Mesenchymal stem cell (in vitro differentiated cells and primary cell): ENCODE measurements around the gene ITPRID1.

Source experiments
- DNase-seq: peaks from one replicate; pipeline ENCODE4 v3.0.0-alpha.2; 2013
- H2AFZ ChIP-seq: one replicate; pipeline ENCODE4 v1.6.1; 2013; ENCODE audit warnings: low read depth, mild to moderate bottlenecking, control low read depth, inconsistent platforms, low read length, moderate library complexity
- H2AK5ac ChIP-seq: 2 replicates; pipeline ENCODE4 v1.6.1; 2013; ENCODE audit warnings: low read length, moderate library complexity, mild to moderate bottlenecking, inconsistent platforms; ENCODE audit not compliant: severe bottlenecking
- H2BK120ac ChIP-seq: one replicate; pipeline ENCODE4 v1.6.1; 2013; ENCODE audit warnings: low read depth, mild to moderate bottlenecking, inconsistent platforms, low read length, moderate library complexity
- H2BK12ac ChIP-seq, 2 experiments: one replicate each; pipeline ENCODE4 v1.6.1; 2013; ENCODE audit warnings: inconsistent platforms in 2 of 2, low read length in 2 of 2, mild to moderate bottlenecking in 2 of 2, moderate library complexity in 2 of 2, control low read depth in 1 of 2
- H2BK15ac ChIP-seq: one replicate; pipeline ENCODE4 v1.6.1; 2013; ENCODE audit warnings: mild to moderate bottlenecking, low read depth, inconsistent platforms; ENCODE audit not compliant: poor library complexity, severe bottlenecking
- H2BK5ac ChIP-seq: 2 replicates; pipeline ENCODE4 v1.6.1; 2013; ENCODE audit warnings: low read depth, mild to moderate bottlenecking, low read length, control low read depth, inconsistent platforms; ENCODE audit not compliant: poor library complexity, severe bottlenecking
- H3K14ac ChIP-seq, 2 experiments: one replicate each; pipeline ENCODE4 v1.6.1; 2013; ENCODE audit warnings: inconsistent platforms in 2 of 2, low read length in 2 of 2, control low read depth in 1 of 2, mild to moderate bottlenecking in 1 of 2, moderate library complexity in 1 of 2
- H3K18ac ChIP-seq, 2 experiments: one replicate each; pipeline ENCODE4 v1.6.1; 2013; ENCODE audit warnings: inconsistent platforms in 2 of 2, low read length in 2 of 2, control low read depth in 1 of 2, low read depth in 1 of 2, mild to moderate bottlenecking in 1 of 2
- H3K23ac ChIP-seq, 2 experiments: one replicate each; pipeline ENCODE4 v1.6.1; 2013; ENCODE audit warnings: inconsistent platforms in 2 of 2, low read length in 2 of 2, mild to moderate bottlenecking in 2 of 2, moderate library complexity in 2 of 2, control low read depth in 1 of 2
- H3K27ac ChIP-seq: 2 replicates; pipeline ENCODE4 v1.5.1; 2013; ENCODE audit warnings: mild to moderate bottlenecking, moderate library complexity, low read length, control low read depth, inconsistent platforms; ENCODE audit not compliant: poor library complexity, severe bottlenecking
- H3K27me3 ChIP-seq, 2 experiments: 2 replicates each; pipeline versions ENCODE4 v1.6.1 to v1.7.0; 2013; ENCODE audit warnings: low read length in 2 of 2, mild to moderate bottlenecking in 2 of 2, moderate library complexity in 2 of 2, control low read depth in 1 of 2, inconsistent platforms in 1 of 2; ENCODE audit not compliant: control insufficient read depth in 1 of 2, insufficient read depth in 1 of 2
- H3K36me3 ChIP-seq, 2 experiments: 2 replicates each; pipeline versions ENCODE4 v1.6.1 to v1.7.0; 2013; ENCODE audit warnings: low read length in 2 of 2, control low read depth in 1 of 2, inconsistent platforms in 1 of 2, low read depth in 1 of 2, mild to moderate bottlenecking in 1 of 2; ENCODE audit not compliant: insufficient read depth in 2 of 2, control insufficient read depth in 1 of 2
- H3K4ac ChIP-seq, 2 experiments: one replicate each; pipeline ENCODE4 v1.6.1; 2013; ENCODE audit warnings: inconsistent platforms in 2 of 2, low read length in 2 of 2, mild to moderate bottlenecking in 2 of 2, moderate library complexity in 2 of 2, control low read depth in 1 of 2, low read depth in 1 of 2
- H3K4me1 ChIP-seq: 2 replicates; pipeline ENCODE4 v1.6.1; 2013; ENCODE audit warnings: low read depth, low read length, control low read depth; ENCODE audit not compliant: control insufficient read depth, insufficient read depth
- H3K4me2 ChIP-seq: 2 replicates; pipeline ENCODE4 v1.6.1; 2013; ENCODE audit warnings: low read length, mild to moderate bottlenecking, inconsistent platforms; ENCODE audit not compliant: poor library complexity, severe bottlenecking
- H3K4me3 ChIP-seq, 2 experiments: 2 replicates each; pipeline versions ENCODE4 v1.5.1 to v1.7.0; 2013; ENCODE audit warnings: low read length in 2 of 2, mild to moderate bottlenecking in 2 of 2, control low read depth in 1 of 2, low read depth in 1 of 2; ENCODE audit not compliant: insufficient read depth in 1 of 2
- H3K79me1 ChIP-seq: replicated peaks from 2 replicates; pipeline ENCODE4 v1.6.1; 2013; ENCODE audit warnings: mild to moderate bottlenecking, control low read depth, low read length, inconsistent platforms; ENCODE audit not compliant: poor library complexity, severe bottlenecking
- H3K9ac ChIP-seq: 2 replicates; pipeline ENCODE4 v1.7.0; 2013; ENCODE audit warnings: mild to moderate bottlenecking, low read length, moderate library complexity
- H3K9me3 ChIP-seq: 2 replicates; pipeline ENCODE4 v1.7.0; 2013; ENCODE audit warnings: mild to moderate bottlenecking, low read length; ENCODE audit not compliant: control insufficient read depth
- H4K8ac ChIP-seq: one replicate; pipeline ENCODE4 v1.6.1; 2013; ENCODE audit warnings: inconsistent platforms, mild to moderate bottlenecking, low read length, moderate library complexity
- H4K91ac ChIP-seq: one replicate; pipeline ENCODE4 v1.6.1; 2013; ENCODE audit warnings: mild to moderate bottlenecking, low read length, inconsistent platforms
- WGBS: methylation state at CpG from one replicate; pipeline ENCODE4 v1.1.7; 2013; ENCODE audit warnings: mixed read lengths; 5-methylcytosine and 5-hydroxymethylcytosine counted together

ITPRID1 gene

DNA sequence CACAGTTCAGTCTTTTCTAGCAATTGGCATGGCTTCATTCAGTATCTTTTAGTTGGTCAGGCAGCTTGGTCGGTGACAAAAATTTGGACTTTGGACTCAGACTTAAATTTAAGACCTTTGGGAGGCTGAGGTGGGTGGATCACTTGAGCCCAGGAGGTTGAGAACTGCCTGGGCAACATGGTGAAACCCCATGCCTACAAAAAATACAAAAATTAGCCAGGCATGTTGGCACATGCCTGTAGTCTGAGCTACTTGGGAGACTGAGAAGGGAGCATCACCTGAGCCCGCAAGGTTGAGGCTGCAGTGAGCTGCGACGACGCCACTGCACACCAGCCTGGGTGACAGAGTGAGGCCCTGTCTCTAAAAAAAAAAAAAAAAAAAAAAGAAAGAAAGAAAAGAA is 19.5 kb upstream of the ITPRID1 start:
- Histone ChIP-seq H3K36me3 (no peaks in the 10 kb centered on the region), H3K18ac (no peak overlapping the region), H3K27ac (no peak overlapping the region), H2BK120ac (no peak overlapping the region), H3K27me3 (peaks cover 0 to 17% of the 10 kb centered on the region in 2 experiments), H2BK12ac (no peak overlapping the region), H3K23ac (no peak overlapping the region), H3K4me3 (no peak overlapping the region), H3K9me3 (no peaks in the 10 kb centered on the region), H3K79me1 (no peaks in the 10 kb centered on the region), H2BK5ac (no peak overlapping the region), H2AFZ (no peak overlapping the region), H2BK15ac (no peak overlapping the region), H3K4ac (no peak overlapping the region), H4K91ac (no peak overlapping the region), H3K4me1 (no peaks in the 10 kb centered on the region), H3K14ac (no peak overlapping the region), H2AK5ac (no peak overlapping the region), H3K4me2 (no peak overlapping the region), H4K8ac (no peak overlapping the region), H3K9ac (no peak overlapping the region)
- DNase-seq = no peak
- WGBS = 70% methylated on average over 2 of the region's 5 CpGs

DNA sequence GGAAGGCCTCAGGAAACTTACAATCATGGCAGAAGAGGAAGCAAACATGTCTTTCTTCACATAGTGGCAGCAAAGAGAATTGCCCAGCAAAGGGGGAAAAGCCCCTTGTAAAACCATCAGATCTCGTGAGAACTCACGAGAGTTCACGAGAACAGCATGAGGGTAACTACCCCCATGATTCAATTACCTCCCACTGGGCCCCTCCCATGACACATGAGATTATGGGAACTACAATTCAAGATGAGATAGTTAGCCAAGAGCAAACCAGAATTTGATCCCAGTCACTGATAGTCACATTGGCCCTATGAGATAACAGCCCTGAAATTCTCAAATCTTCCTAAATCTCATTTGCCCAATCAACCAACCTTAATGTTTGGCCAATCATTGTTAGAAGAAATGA is 18.2 kb upstream of the ITPRID1 start:
- WGBS = 72% methylated on average over 3 of the region's 3 CpGs

DNA sequence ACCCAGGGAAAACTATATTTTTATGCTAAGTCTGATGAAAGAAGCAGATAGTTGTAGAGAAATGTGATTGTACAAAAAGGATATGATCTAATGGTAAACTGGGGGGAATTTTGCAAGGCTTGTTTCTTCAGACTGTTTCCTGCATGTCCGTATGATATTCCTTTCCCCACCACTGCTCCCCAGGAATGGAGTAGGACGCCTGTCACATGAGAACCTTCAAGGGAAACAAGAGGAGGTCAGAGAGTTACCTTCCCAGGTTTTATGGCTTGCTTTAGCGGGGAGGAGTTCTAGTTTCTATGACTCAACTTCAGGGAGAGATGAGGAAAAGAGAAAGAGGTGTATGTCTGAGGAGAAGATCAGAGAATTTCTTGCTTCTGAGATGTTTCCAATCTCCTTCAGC is 16.4 kb upstream of the ITPRID1 start:
- no peaks in the 10 kb centered on the region for H3K9me3 ChIP-seq
- H3K4me3 ChIP-seq = no peak overlapping the region
- no peak overlapping the region for H2BK120ac ChIP-seq
- no peak overlapping the region for H2BK5ac ChIP-seq
- H3K4me1 ChIP-seq = no peaks in the 10 kb centered on the region
- WGBS = 80% methylated on average over 1 of the region's 3 CpGs
- H4K8ac ChIP-seq = no peak overlapping the region
- no peak overlapping the region for H2BK12ac ChIP-seq
- H3K18ac ChIP-seq = no peak overlapping the region
- no peak overlapping the region for H3K4me2 ChIP-seq
- no peak overlapping the region for H4K91ac ChIP-seq
- H3K27ac ChIP-seq = no peak overlapping the region
- H3K9ac ChIP-seq = no peak overlapping the region
- DNase-seq = no peak
- no peak overlapping the region for H2AK5ac ChIP-seq
- no peaks in the 10 kb centered on the region for H3K79me1 ChIP-seq
- no peak overlapping the region for H3K14ac ChIP-seq
- H3K4ac ChIP-seq = no peak overlapping the region
- no peak overlapping the region for H2BK15ac ChIP-seq
- no peak overlapping the region for H2AFZ ChIP-seq
- no peak overlapping the region for H3K23ac ChIP-seq
- H3K36me3 ChIP-seq = no peaks in the 10 kb centered on the region
- peaks cover 0 to 8% of the 10 kb centered on the region in 2 experiments for H3K27me3 ChIP-seq

More for the DNA sequence above, 18.2 kb upstream of the ITPRID1 start:
- no peak overlapping the region for H3K27ac ChIP-seq
- H3K27me3 ChIP-seq = peaks cover 0 to 8% of the 10 kb centered on the region in 2 experiments
- H3K79me1 ChIP-seq = no peaks in the 10 kb centered on the region
- no peaks in the 10 kb centered on the region for H3K9me3 ChIP-seq
- no peak overlapping the region for H2BK15ac ChIP-seq
- no peak for DNase-seq
- no peak overlapping the region for H3K18ac ChIP-seq
- no peak overlapping the region for H4K8ac ChIP-seq
- no peak overlapping the region for H3K4me2 ChIP-seq
- H2BK12ac ChIP-seq = no peak overlapping the region
- H3K36me3 ChIP-seq = no peaks in the 10 kb centered on the region
- no peak overlapping the region for H3K23ac ChIP-seq
- no peak overlapping the region for H2AK5ac ChIP-seq
- no peaks in the 10 kb centered on the region for H3K4me1 ChIP-seq
- H3K4me3 ChIP-seq = no peak overlapping the region
- H3K14ac ChIP-seq = no peak overlapping the region
- no peak overlapping the region for H4K91ac ChIP-seq
- H2AFZ ChIP-seq = no peak overlapping the region
- H2BK120ac ChIP-seq = no peak overlapping the region
- no peak overlapping the region for H3K4ac ChIP-seq
- H2BK5ac ChIP-seq = no peak overlapping the region
- H3K9ac ChIP-seq = no peak overlapping the region

DNA sequence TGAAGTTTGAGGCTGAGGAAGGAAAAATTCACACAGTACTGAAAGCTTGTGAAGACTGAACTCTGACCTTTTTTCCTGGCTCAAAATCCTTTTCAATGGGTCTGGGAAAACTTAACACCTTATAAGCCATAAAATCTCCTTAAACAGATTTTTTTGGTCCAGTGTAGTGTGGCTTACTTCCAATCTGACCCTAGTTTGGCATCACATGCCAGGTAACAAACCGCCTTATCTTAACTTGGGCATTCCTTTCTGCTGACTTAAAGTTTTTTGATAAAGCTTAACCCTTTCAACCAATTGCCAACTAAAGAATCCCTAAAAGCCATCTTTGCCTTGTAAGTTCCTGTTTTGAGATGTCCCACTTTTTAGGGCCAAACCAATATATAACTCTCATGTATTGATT is 13.2 kb upstream of the ITPRID1 start:
- Histone ChIP-seq H3K27ac (no peak overlapping the region), H2BK12ac (no peak overlapping the region), H2AK5ac (no peak overlapping the region), H2BK5ac (no peak overlapping the region), H3K79me1 (no peaks in the 10 kb centered on the region), H3K9me3 (no peaks in the 10 kb centered on the region), H3K27me3 (peaks cover 0 to 8% of the 10 kb centered on the region in 2 experiments), H2BK120ac (no peak overlapping the region), H3K4ac (no peak overlapping the region), H4K91ac (no peak overlapping the region), H3K4me3 (no peak overlapping the region), H3K18ac (no peak overlapping the region), H3K4me1 (no peaks in the 10 kb centered on the region), H3K36me3 (no peaks in the 10 kb centered on the region), H3K4me2 (no peak overlapping the region), H2AFZ (no peak overlapping the region), H3K14ac (no peak overlapping the region), H3K9ac (no peak overlapping the region), H2BK15ac (no peak overlapping the region), H3K23ac (no peak overlapping the region), H4K8ac (no peak overlapping the region)
- 49% methylated on average over 1 of the region's 1 CpG for WGBS
- no peak for DNase-seq
